GM12892 (cell line): Measurements from ENCODE around the gene CDK5R2.

ENCODE experiments used
- DNase-seq: peaks from one replicate; pipeline ENCODE4 v3.0.0; 2011; ENCODE audit not compliant: insufficient read length
- FAIRE-seq: peaks from 2 replicates; lab custom pipeline; 2011; peaks lifted over from hg19 to GRCh38; lab: Jason Lieb, UNC
- POLR2A ChIP-seq: IDR thresholded peaks from 2 replicates; pipeline ENCODE4 v1.6.1; 2011; ENCODE audit warnings: low read depth, low read length, control low read depth
- POLR2AphosphoS5 ChIP-seq: IDR thresholded peaks from 2 replicates; pipeline ENCODE4 v1.6.1; 2011; ENCODE audit warnings: low read depth, low read length, control low read depth
- TAF1 ChIP-seq: IDR thresholded peaks from 2 replicates; pipeline ENCODE4 v1.6.1; 2011; ENCODE audit warnings: low read depth, mild to moderate bottlenecking, control low read depth, low read length, borderline replicate concordance

Gene CDK5R2

DNA sequence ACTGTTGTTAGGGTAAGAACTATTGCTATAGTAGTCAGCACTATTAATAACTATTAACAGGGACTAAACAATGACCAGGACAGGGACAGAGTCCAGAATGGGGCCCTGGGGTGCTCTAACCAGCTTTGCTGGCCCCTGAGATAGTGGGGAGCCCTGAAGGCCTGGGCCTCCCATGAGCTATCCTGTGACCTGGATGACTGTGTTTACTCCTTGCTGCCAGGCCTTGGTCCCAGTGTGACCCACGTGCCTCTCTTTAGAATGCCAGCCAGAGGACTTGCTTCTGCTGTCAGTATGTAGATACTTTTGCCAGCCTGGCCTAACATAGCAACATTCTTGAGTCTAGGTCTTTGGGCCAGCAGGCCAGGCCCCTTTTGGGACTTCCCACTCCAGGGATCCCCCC, 11.4 kb downstream of the CDK5R2 start:
- FAIRE-seq: no peak
- DNase-seq: no peak
- no peak for TF ChIP-seq POLR2AphosphoS5
- TF ChIP-seq TAF1: no peak
- no peak for TF ChIP-seq POLR2A

- no peak for TF ChIP-seq TAF1
- TF ChIP-seq POLR2A: no peak
- TF ChIP-seq POLR2AphosphoS5: no peak
- DNase-seq: no peak
- no peak for FAIRE-seq
These were observed 15.8 kb downstream of the CDK5R2 start for GRCh38 chr2:218975060-218975777.

GRCh38 chr2:218979846-218980734, 20.6 kb downstream of the CDK5R2 start:
- DNase-seq: peak; percentile 84
- no peak for TF ChIP-seq POLR2AphosphoS5
- no peak for TF ChIP-seq POLR2A
- no peak for TF ChIP-seq TAF1
- FAIRE-seq: peak; percentile 91

DNA sequence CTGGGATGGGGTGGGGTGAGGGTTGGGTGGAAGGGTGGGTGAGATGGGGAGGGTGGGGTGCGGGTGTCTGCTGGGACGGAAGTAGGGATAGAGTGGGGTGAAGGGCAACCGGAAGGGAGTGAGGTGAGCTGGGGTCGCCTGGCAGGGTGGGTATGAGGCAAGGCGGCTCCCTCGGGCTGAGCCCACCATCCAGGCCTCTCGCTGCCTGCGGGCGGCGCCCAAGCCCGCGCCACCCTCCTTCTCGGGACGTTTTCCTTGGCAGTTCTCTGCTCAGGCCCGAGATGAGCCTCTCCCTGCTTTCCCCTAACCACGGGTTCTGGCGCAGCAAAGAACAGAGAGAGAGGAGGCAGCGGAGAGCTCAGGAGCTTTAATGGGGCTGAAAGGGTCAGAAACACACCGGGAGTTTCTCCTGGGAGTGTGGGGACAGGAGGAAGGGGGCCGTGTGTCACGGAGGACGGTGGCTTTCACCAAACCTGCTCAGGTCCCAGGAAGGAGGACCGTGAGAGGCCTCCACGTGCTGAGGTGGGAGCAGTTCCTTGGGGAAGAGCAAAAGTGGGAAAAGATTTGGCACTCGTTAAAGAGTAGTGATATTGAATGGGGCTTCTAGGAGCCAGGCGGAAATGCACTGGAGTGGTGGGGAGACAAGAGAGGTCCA, 21.4 kb downstream of the CDK5R2 start:
- no peak for DNase-seq
- TF ChIP-seq POLR2A (no peak), TAF1 (no peak), POLR2AphosphoS5 (no peak)
- FAIRE-seq: no peak

- DNase-seq (no peak), FAIRE-seq (no peak)
- no peak for TF ChIP-seq TAF1
- TF ChIP-seq POLR2A: no peak
- no peak for TF ChIP-seq POLR2AphosphoS5
These were observed 22.0 kb downstream of the CDK5R2 start for GRCh38 chr2:218981390-218981880.

DNA sequence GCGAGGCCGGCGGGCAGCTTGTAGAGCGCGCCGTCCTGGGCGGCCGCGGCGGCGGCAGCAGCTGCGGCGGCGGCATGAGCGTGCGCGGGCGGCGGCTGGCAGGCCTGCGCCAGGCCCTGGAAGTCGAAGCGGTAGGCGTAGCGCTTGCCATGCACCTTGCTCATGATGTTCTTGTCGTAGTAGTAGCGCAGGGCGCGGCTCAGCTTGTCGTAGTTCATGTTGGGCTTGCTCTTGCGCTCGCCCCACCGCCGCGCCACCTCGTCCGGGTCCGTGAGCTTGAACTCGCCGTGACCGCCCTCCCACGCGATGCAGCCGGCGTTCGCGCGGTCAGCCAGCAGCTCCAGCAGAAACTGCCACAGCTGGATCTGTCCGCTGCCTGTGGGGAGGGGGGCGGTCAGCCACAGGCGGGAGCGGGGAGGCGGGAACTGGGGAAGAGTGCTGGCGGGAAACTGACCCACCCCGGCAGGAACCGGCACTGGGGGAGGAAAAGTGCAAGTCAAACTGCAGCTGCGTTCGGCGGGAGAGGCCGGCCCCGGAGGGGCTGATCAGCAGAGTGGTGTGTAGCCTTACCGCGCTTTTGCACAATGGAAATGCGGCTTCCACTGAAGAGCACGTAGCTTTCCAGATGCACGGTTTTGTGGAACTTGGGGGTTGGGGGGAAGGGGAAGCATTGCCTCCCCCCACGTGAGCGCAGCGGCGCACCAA, 22.6 kb downstream of the CDK5R2 start:
- FAIRE-seq: no peak
- DNase-seq: peak; percentile 11
- no peak for TF ChIP-seq POLR2A
- TF ChIP-seq TAF1: no peak
- no peak for TF ChIP-seq POLR2AphosphoS5

DNA sequence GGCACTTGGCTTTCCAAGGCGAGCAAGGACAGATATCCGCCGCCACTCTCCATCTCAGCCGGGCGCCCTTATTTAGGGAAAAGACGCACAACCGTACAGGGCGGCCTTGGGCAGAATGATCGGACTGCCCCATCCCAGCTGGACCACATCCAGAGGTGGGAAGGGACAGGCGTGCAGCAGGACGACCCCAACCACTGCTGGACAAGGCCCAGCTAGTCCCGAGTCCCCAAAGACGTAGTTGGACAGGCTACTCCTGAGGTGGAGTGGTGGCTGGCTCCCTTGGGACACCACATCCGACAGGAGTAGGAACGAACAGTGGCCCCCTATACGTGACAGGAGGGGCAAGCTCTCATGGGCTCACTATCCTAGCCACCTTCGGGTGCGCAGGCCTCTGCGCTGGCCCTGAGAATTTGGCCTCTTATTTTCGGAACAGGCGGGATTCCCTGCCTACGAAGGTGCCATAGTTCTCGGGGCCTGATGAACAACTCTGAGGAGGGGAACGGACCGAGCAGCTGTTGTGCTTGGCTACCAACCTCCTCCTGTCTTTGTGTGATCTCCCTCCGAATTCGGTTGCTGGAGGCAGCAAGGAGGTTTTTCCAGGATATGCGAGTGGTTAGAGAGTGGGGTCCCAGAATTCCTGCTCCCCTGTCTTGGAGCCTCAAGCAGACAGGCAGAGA, 23.3 kb downstream of the CDK5R2 start:
- TF ChIP-seq TAF1: no peak
- TF ChIP-seq POLR2A: no peak
- no peak for TF ChIP-seq POLR2AphosphoS5
- DNase-seq: no peak
- no peak for FAIRE-seq

GRCh38 chr2:218983263-218983933, 23.9 kb downstream of the CDK5R2 start:
- TF ChIP-seq POLR2AphosphoS5 (no peak), POLR2A (no peak), TAF1 (no peak)
- DNase-seq (no peak), FAIRE-seq (no peak)

GRCh38 chr2:218983934-218984238, 24.4 kb downstream of the CDK5R2 start:
- TF ChIP-seq POLR2AphosphoS5: no peak
- no peak for TF ChIP-seq POLR2A
- no peak for TF ChIP-seq TAF1

DNA sequence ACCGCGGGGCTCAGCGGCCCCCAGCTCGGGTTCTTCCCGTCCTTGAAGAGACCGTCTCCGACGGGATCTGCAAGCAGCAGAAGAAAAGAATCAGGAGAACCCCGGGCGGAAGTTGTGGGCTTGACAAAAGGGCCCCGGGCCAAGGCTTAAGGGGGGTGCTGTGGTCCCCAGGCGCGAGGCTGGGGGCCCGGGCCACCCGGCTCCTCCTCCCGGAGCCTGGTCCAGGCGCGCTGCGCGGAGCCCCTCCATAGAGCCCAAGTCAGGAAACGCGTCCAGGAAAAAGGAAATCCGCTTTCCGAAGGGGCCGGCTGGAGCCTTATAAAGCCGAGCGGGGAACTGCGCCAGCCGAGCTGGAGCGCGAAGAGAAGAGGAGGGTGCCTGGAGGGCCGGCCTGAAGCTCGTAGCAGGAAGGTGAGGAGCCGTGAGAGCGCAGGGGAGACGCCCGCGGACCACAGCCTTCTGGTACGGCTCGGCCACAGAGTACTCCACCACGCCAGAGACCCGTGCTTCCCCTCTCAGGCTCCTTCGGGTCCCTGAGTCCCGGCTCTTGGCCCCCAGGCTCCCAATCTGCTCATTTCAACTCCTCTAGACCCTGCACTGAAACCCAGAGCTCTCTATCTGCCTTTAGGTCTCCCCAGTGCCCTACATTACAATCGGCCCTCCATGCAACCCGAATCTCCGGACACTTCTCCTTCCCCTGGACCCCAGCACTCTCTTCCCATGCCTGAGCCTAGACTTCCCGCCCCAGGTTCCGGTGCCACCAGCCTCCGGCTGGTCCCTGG, 25.0 kb downstream of the CDK5R2 start:
- TF ChIP-seq POLR2A (no peak), POLR2AphosphoS5 (no peak), TAF1 (no peak)
- FAIRE-seq (no peak), DNase-seq (no peak)

More at GRCh38 chr2:218983934-218984238, 24.4 kb downstream of the CDK5R2 start:
- DNase-seq (no peak), FAIRE-seq (no peak)
